GM23338 (cell line): ENCODE measurements around the gene NFIB. TPM values are rescaled to one million over a fixed set of nuclear protein-coding genes. Genes with fewer than 3 reads are reported as not detected.
A peak's percentile ranks its signal among the peaks of the same experiment; 100 is the strongest.

Source experiments
- ATAC-seq: fragments of 200-7000 bp; cut with Tn5 transposase; 3 replicates; pipeline ENCODE4 v1.9.1; 2020
- DNase-seq: peaks from one replicate; pipeline ENCODE4 v3.0.0-alpha.2; 2015; ENCODE audit warnings: low spot score
- H2AFZ ChIP-seq: fragments of 200-600 bp; sonication (generic); 2 replicates; pipeline ENCODE4 v1.8.0; 2016; ENCODE audit warnings: antibody characterized with exemption, mild to moderate bottlenecking, moderate library complexity
- H3F3A ChIP-seq: fragments of 200-600 bp; sonication (generic); replicated peaks from 2 replicates; pipeline ENCODE4 v1.8.0; 2017; ENCODE audit warnings: antibody characterized with exemption, mixed run types, low read depth
- H3K27ac ChIP-seq: fragments of 200-600 bp; sonication (generic); 2 replicates; pipeline ENCODE4 v1.6.1; 2016; ENCODE audit warnings: low read depth
- H3K27me3 ChIP-seq: fragments of 200-600 bp; sonication (generic); 2 replicates; pipeline ENCODE4 v1.8.0; 2016; ENCODE audit warnings: mild to moderate bottlenecking, mixed run types, moderate library complexity; ENCODE audit not compliant: insufficient read depth
- H3K36me3 ChIP-seq: fragments of 200-600 bp; sonication (generic); 2 replicates; pipeline ENCODE4 v1.8.0; 2016; ENCODE audit warnings: mild to moderate bottlenecking; ENCODE audit not compliant: insufficient read depth
- H3K4me1 ChIP-seq: fragments of 200-600 bp; sonication (generic); 2 replicates; pipeline ENCODE4 v1.8.0; 2016; ENCODE audit warnings: mild to moderate bottlenecking, moderate library complexity; ENCODE audit not compliant: insufficient read depth
- H3K4me2 ChIP-seq: fragments of 200-600 bp; sonication (generic); 2 replicates; pipeline ENCODE4 v1.7.1; 2017; ENCODE audit warnings: mixed run types
- H3K4me3 ChIP-seq: fragments of 200-600 bp; sonication (generic); 2 replicates; pipeline ENCODE4 v1.6.1; 2016; ENCODE audit warnings: mixed run types
- H3K79me2 ChIP-seq: fragments of 200-600 bp; sonication (generic); replicated peaks from 2 replicates; pipeline ENCODE4 v1.8.0; 2017; ENCODE audit warnings: mild to moderate bottlenecking; ENCODE audit not compliant: insufficient read depth
- H3K9me2 ChIP-seq: fragments of 200-600 bp; sonication (generic); 2 replicates; pipeline ENCODE4 v1.8.0; 2017; ENCODE audit not compliant: insufficient read depth
- H4K20me1 ChIP-seq: fragments of 200-600 bp; sonication (generic); replicated peaks from 2 replicates; pipeline ENCODE4 v1.8.0; 2017; ENCODE audit warnings: mild to moderate bottlenecking; ENCODE audit not compliant: insufficient read depth
- H3K27ac Mint-ChIP-seq: 2 replicates; pipeline ENCODE4 v1.8.0; 2020; ENCODE audit warnings: inconsistent platforms, mild to moderate bottlenecking, moderate library complexity, mixed read lengths
- H3K27me3 Mint-ChIP-seq: 3 replicates; pipeline ENCODE4 v1.8.0; 2022; ENCODE audit warnings: low read depth, mild to moderate bottlenecking, moderate library complexity, mixed read lengths, inconsistent platforms; ENCODE audit not compliant: insufficient read depth, poor library complexity
- H3K36me3 Mint-ChIP-seq: 3 replicates; pipeline ENCODE4 v1.8.0; 2021; ENCODE audit warnings: low read depth, mild to moderate bottlenecking, inconsistent platforms, moderate library complexity, mixed read lengths
- H3K4me1 Mint-ChIP-seq: 3 replicates; pipeline ENCODE4 v1.8.0; 2020; ENCODE audit warnings: mild to moderate bottlenecking, inconsistent platforms, mixed read lengths
- H3K4me3 Mint-ChIP-seq: 3 replicates; pipeline ENCODE4 v1.8.0; 2021; ENCODE audit warnings: moderate library complexity, mild to moderate bottlenecking, inconsistent platforms, mixed read lengths
- H3K9me3 Mint-ChIP-seq: 3 replicates; pipeline ENCODE4 v1.8.0; 2020; ENCODE audit warnings: moderate library complexity, mild to moderate bottlenecking, inconsistent platforms, mixed read lengths
- CTCF ChIP-seq, 2 experiments: fragments of 200-600 bp in 1 of 2; sonication (generic) in 1 of 2; conservative IDR thresholded peaks; 2 replicates each; pipeline versions ENCODE4 v1.5.1 to v1.6.1; 2016 to 2017; ENCODE audit warnings: antibody characterized with exemption in 2 of 2, low read depth in 2 of 2, mild to moderate bottlenecking in 2 of 2, moderate library complexity in 1 of 2
- ETS1 ChIP-seq: IDR thresholded peaks from 2 replicates; pipeline ENCODE4 v1.6.1; 2016; ENCODE audit warnings: antibody characterized with exemption
- NANOG ChIP-seq: IDR thresholded peaks from 2 replicates; pipeline ENCODE4 v1.6.1; 2016; ENCODE audit warnings: antibody characterized with exemption, borderline replicate concordance
- STAT1 ChIP-seq: IDR thresholded peaks from one replicate; pipeline ENCODE4 v1.6.1; 2016; ENCODE audit warnings: antibody characterized with exemption; ENCODE audit not compliant: unreplicated experiment
- ZNF462 ChIP-seq: fragments of 250-450 bp; sonication (Bioruptor Pico); IDR thresholded peaks from 2 replicates; pipeline ENCODE4 v1.5.0; 2020; ENCODE audit warnings: mild to moderate bottlenecking, moderate library complexity
- polyA plus RNA-seq: library from polyadenylated mRNA; unstranded; fragments of >200 nt; fragmentation: Nextera tagmentation; extraction: Ambion mirVana; gene quantifications from 2 replicates; pipeline ENCODE4 v1.2.1, GENCODE V29; 2016
- total RNA-seq: library from RNA; depleted of rRNA; stranded (reverse); fragments of >200 nt; shearing (Covaris generic); gene quantifications from 2 replicates; pipeline ENCODE4 v1.2.3, GENCODE V29; 2014

The NFIB gene
- total and polyA plus RNA-seq, 2 experiments from 2014 or later: 3.9 to 4.7 TPM

GRCh38 chr9:14205463-14205862 is 108.5 kb downstream of the NFIB start (continued):
- TF ChIP-seq ZNF462 (CRISPR knock-in tag): no peak
- TF ChIP-seq STAT1: no peak

GRCh38 chr9:14203356-14204056 is 110.4 kb downstream of the NFIB start:
- no peak for TF ChIP-seq CTCF (conservative IDR thresholded peaks at IDR 0.05; ENCODE audit: low read depth in 2 of 2)
- no peak for TF ChIP-seq NANOG
- no peak for TF ChIP-seq ETS1
- TF ChIP-seq ZNF462 (CRISPR knock-in tag): no peak
- Mint-ChIP-seq H3K4me3 (no peak overlapping the region), H3K9me3 (no peaks in the 10 kb centered on the region), H3K36me3 (no peaks in the 10 kb centered on the region), H3K27me3 (no peaks in the 10 kb centered on the region), H3K27ac (no peak overlapping the region), H3K4me1 (peaks cover 4% of the 10 kb centered on the region; the same call in 1 of the 3 replicates)
- H4K20me1 ChIP-seq: no peaks in the 10 kb centered on the region
- H3K36me3 ChIP-seq: no peaks in the 10 kb centered on the region
- H3K4me1 ChIP-seq: no peaks in the 10 kb centered on the region
- no peaks in the 10 kb centered on the region for H3K27me3 ChIP-seq
- H3K9me2 ChIP-seq: no peaks in the 10 kb centered on the region; the same call in 1 of the 2 replicates
- H3F3A ChIP-seq: no peaks in the 10 kb centered on the region
- no peak overlapping the region for H3K27ac ChIP-seq
- H3K4me3 ChIP-seq: no peak overlapping the region
- peak overlapping the region; percentile 69; the same call in 1 of the 2 replicates for H2AFZ ChIP-seq
- ATAC-seq (no peak), DNase-seq (no peak)
- H3K4me2 ChIP-seq: no peak overlapping the region
- no peaks in the 10 kb centered on the region for H3K79me2 ChIP-seq
